Endodermal cell (in vitro differentiated cells): ENCODE data around the gene PCDH19. TPM values are rescaled to one million over a fixed set of nuclear protein-coding genes. Genes with fewer than 3 reads are reported as not detected.
"Not testable (repeated sequence)": the region's sequence is repeated elsewhere in the genome, so short reads cannot be mapped to it uniquely, and the experiment has no call there.

Experiments used
- DNase-seq: peaks from one replicate; pipeline ENCODE4 v3.0.0-alpha.2; 2017
- H3K27ac ChIP-seq: 2 replicates; pipeline ENCODE4 v1.5.1; 2013; ENCODE audit warnings: mild to moderate bottlenecking, low read depth, low read length, moderate library complexity
- H3K27me3 ChIP-seq: 2 replicates; pipeline ENCODE4 v1.6.1; 2013; ENCODE audit warnings: mild to moderate bottlenecking, low read length, moderate library complexity; ENCODE audit not compliant: insufficient read depth, control insufficient read depth, poor library complexity, severe bottlenecking
- H3K36me3 ChIP-seq: 2 replicates; pipeline ENCODE4 v1.7.0; 2013; ENCODE audit warnings: mild to moderate bottlenecking, low read length, moderate library complexity; ENCODE audit not compliant: control insufficient read depth, insufficient read depth
- H3K4me1 ChIP-seq: one replicate; pipeline ENCODE4 v1.7.0; 2013; ENCODE audit warnings: low read length; ENCODE audit not compliant: control insufficient read depth, insufficient read depth
- H3K4me3 ChIP-seq: 2 replicates; pipeline ENCODE4 v1.5.1; 2013; ENCODE audit warnings: mild to moderate bottlenecking, low read length, moderate library complexity
- H3K9ac ChIP-seq: 2 replicates; pipeline ENCODE4 v1.6.1; 2013; ENCODE audit warnings: mild to moderate bottlenecking, low read length, moderate library complexity; ENCODE audit not compliant: poor library complexity, severe bottlenecking; ENCODE audit errors: extremely low read depth
- H3K9me3 ChIP-seq: 2 replicates; pipeline ENCODE4 v1.6.1; 2013; ENCODE audit warnings: mild to moderate bottlenecking, low read length, moderate library complexity; ENCODE audit not compliant: control insufficient read depth
- H3K27ac Mint-ChIP-seq: 2 replicates; pipeline ENCODE4 v1.8.0; 2020; ENCODE audit warnings: mixed read lengths
- H3K27me3 Mint-ChIP-seq: 2 replicates; pipeline ENCODE4 v1.8.0; 2021; ENCODE audit warnings: mild to moderate bottlenecking, mixed read lengths; ENCODE audit not compliant: insufficient read depth
- H3K36me3 Mint-ChIP-seq: 2 replicates; pipeline ENCODE4 v1.8.0; 2020; ENCODE audit warnings: low read depth, mixed read lengths
- H3K4me1 Mint-ChIP-seq: 2 replicates; pipeline ENCODE4 v1.8.0; 2020; ENCODE audit warnings: mixed read lengths
- H3K4me3 Mint-ChIP-seq: 2 replicates; pipeline ENCODE4 v1.8.0; 2020; ENCODE audit warnings: mild to moderate bottlenecking, moderate library complexity, mixed read lengths
- H3K9me3 Mint-ChIP-seq: 2 replicates; pipeline ENCODE4 v1.8.0; 2020; ENCODE audit warnings: mild to moderate bottlenecking, mixed read lengths
- WGBS, 2 experiments: methylation state at CpG; one replicate each; pipeline versions ENCODE4 v1.1.5 to v1.1.7; 2013; ENCODE audit warnings: missing lambda C conversion rate in 2 of 2, mixed read lengths in 1 of 2; ENCODE audit not compliant: insufficient coverage in 1 of 2, insufficient read length in 1 of 2; 5-methylcytosine and 5-hydroxymethylcytosine counted together
- total RNA-seq, 2 donors: library from RNA; stranded (reverse); fragmentation: NEBNext Ultra II Directional in 1 of 2; extraction: Animal tissue kit (Norgen Biotek cat#: 25700) in 1 of 2; gene quantifications; 2 replicates in 1 of 2; 3 replicates in 1 of 2; pipeline ENCODE4 v1.2.1, GENCODE V29; 2021
- TF ChIP-seq, protein P1 (sequence below): fragments of 200-600 bp; sonication (generic); conservative IDR thresholded peaks from 2 replicates; pipeline ENCODE4 v1.5.0; 2021; ENCODE audit warnings: antibody characterized with exemption, mild to moderate bottlenecking

The PCDH19 gene
- total RNA-seq, 2 donors from 2014 or later, result 0.20 to 1.5 TPM

DNA sequence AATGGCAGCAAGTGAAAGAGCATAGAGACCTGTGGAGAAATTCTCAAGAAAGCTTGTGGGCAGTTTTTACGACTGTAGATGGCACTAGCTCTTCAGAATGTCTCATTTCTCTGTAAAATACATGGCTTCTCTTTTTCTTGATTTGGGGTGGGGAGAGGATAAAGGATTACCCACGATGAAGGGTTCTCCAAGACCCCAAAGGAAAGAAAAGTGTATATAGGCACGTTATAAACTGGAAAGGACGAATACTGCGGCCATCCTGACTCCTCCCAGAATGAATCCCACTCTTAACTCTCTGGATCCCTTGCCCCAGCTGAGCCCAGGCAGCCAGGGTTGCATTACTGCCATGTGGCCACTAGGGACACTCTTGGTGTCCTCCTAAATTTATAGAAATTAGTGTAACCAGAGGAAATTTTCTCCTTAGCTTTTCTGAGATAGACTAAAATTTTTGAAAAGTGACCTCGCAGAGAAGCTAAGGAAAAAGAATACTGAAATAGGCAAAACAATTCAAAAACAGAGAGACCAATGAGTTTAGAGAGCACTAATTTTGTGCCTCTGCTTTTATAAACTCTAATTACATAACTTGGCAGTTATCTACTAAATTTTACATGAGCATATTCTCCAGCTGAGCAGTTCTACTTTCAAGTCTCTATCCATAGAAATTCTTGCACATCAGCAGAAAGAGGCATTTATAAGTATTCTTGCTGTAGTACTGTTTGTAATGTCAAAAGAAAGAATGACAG is 37.8 kb upstream of the PCDH19 start:
- Mint-ChIP-seq H3K27ac (peak overlapping the region; percentile 26), H3K9me3 (peaks cover 6% of the 10 kb centered on the region)

DNA sequence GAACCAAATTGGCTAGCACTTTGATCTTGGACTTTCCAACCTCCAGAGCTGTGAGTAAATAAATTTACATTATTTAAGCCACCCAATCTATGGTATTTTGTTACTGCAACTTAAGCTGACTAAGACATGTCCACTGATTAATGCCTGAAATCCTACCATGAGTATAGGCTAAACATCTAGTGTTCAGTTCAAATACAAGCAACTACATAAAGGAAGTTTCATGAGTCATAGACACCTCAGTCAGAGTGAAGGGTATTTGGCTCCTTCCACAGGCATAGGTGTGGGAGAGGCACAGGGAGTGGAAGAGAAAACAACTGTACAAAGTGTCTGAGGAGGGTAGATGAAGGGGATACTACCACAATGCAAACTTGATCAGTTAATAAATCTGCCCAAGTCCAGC is 35.5 kb upstream of the PCDH19 start:
- H3K27ac ChIP-seq, result no peak overlapping the region
- TF ChIP-seq, protein P1, sequence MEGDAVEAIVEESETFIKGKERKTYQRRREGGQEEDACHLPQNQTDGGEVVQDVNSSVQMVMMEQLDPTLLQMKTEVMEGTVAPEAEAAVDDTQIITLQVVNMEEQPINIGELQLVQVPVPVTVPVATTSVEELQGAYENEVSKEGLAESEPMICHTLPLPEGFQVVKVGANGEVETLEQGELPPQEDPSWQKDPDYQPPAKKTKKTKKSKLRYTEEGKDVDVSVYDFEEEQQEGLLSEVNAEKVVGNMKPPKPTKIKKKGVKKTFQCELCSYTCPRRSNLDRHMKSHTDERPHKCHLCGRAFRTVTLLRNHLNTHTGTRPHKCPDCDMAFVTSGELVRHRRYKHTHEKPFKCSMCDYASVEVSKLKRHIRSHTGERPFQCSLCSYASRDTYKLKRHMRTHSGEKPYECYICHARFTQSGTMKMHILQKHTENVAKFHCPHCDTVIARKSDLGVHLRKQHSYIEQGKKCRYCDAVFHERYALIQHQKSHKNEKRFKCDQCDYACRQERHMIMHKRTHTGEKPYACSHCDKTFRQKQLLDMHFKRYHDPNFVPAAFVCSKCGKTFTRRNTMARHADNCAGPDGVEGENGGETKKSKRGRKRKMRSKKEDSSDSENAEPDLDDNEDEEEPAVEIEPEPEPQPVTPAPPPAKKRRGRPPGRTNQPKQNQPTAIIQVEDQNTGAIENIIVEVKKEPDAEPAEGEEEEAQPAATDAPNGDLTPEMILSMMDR, result no peak
- H3K36me3 Mint-ChIP-seq, result no peaks in the 10 kb centered on the region
- H3K4me3 ChIP-seq, result no peak overlapping the region
- no peaks in the 10 kb centered on the region for H3K36me3 ChIP-seq
- no peaks in the 10 kb centered on the region for H3K4me1 Mint-ChIP-seq
- H3K27me3 ChIP-seq, result no peaks in the 10 kb centered on the region
- no peaks in the 10 kb centered on the region for H3K9me3 Mint-ChIP-seq
- H3K27ac Mint-ChIP-seq, result no peak overlapping the region
- DNase-seq, result no peak
- no peak overlapping the region for H3K4me3 Mint-ChIP-seq
- no peak overlapping the region for H3K9ac ChIP-seq
- no peaks in the 10 kb centered on the region for H3K4me1 ChIP-seq
- no peaks in the 10 kb centered on the region for H3K27me3 Mint-ChIP-seq
- H3K9me3 ChIP-seq, result no peaks in the 10 kb centered on the region

More for the DNA sequence above, 37.8 kb upstream of the PCDH19 start:
- no peaks in the 10 kb centered on the region for H3K27me3 Mint-ChIP-seq
- H3K4me1 ChIP-seq, result no peaks in the 10 kb centered on the region
- peaks cover 4% of the 10 kb centered on the region for H3K36me3 Mint-ChIP-seq
- peak overlapping the region; percentile 47 for H3K4me3 Mint-ChIP-seq
- H3K36me3 ChIP-seq, result no peaks in the 10 kb centered on the region
- peak; percentile 85 for DNase-seq
- H3K27me3 ChIP-seq, result no peaks in the 10 kb centered on the region
- no peak overlapping the region for H3K9ac ChIP-seq
- peaks cover 4% of the 10 kb centered on the region for H3K4me1 Mint-ChIP-seq
- WGBS, 2 experiments, result 0 to 14% methylated on average over 1 to 5 of the region's 6 CpGs
- H3K4me3 ChIP-seq, result peak overlapping the region; percentile 72
- no peak overlapping the region for H3K27ac ChIP-seq
- TF ChIP-seq, protein P1, result peak; percentile 93
- H3K9me3 ChIP-seq, result no peaks in the 10 kb centered on the region

DNA sequence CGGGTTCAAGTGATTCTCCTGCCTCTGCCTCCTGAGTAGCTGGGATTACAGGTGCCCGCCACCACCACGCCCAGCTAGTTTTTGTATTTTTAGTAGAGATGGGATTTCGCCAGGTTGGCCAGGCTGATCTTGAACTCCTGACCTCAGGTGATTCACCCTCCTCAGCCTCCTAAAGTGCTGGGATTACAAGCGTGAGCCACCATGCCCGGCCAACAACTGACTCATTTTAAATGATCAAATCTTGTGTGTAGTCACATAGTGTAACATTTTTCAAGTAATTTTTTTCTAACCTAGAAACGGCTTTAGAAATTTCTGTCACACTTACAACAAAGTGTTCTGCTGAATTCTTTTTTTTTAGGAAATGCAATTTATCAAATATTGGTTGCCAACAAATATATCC is 31.2 kb upstream of the PCDH19 start:
- not testable (repeated sequence) for H3K36me3 ChIP-seq, H3K4me1 Mint-ChIP-seq, DNase-seq, H3K9me3 Mint-ChIP-seq, H3K4me3 Mint-ChIP-seq, H3K36me3 Mint-ChIP-seq, H3K4me1 ChIP-seq, H3K9ac ChIP-seq, H3K27ac Mint-ChIP-seq, H3K27me3 Mint-ChIP-seq, H3K27me3 ChIP-seq, H3K9me3 ChIP-seq, H3K4me3 ChIP-seq, H3K27ac ChIP-seq
- 92% methylated on average over 7 of the region's 7 CpGs; no CpG with 5 or more reads in 1 of the 2 experiments for WGBS, 2 experiments

DNA sequence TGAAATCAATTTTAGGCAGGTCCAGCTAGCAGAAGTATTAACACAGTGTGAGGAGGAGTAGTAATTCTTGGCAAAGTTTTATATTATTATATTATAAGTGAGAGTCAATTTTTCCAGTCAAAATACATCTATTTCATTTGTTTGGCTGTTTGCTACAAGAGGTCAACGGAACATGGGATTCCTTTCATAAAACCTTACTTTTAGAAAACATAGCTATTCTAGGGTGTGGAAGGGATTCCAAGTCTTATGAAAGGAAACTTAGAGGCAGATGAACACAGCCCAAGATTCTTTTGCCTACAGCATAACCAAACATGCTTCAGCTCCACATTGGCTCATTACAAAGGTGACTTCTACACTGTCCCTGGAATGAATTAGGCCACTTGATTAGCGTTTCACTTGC is 29.9 kb upstream of the PCDH19 start:
- no peaks in the 10 kb centered on the region for H3K4me1 ChIP-seq
- H3K4me3 Mint-ChIP-seq, result no peak overlapping the region
- no peak overlapping the region for H3K27ac ChIP-seq
- H3K27ac Mint-ChIP-seq, result no peak overlapping the region
- no peak overlapping the region for H3K4me3 ChIP-seq
- 100% methylated on average over 1 of the region's 2 CpGs; no CpG with 5 or more reads in 1 of the 2 experiments for WGBS, 2 experiments
- H3K27me3 Mint-ChIP-seq, result no peaks in the 10 kb centered on the region
- TF ChIP-seq, protein P1, result no peak
- H3K27me3 ChIP-seq, result no peaks in the 10 kb centered on the region
- no peak overlapping the region for H3K9ac ChIP-seq
- no peaks in the 10 kb centered on the region for H3K9me3 Mint-ChIP-seq
- H3K36me3 Mint-ChIP-seq, result no peaks in the 10 kb centered on the region
- no peaks in the 10 kb centered on the region for H3K9me3 ChIP-seq
- DNase-seq, result no peak
- peaks cover 8% of the 10 kb centered on the region for H3K4me1 Mint-ChIP-seq
- H3K36me3 ChIP-seq, result no peaks in the 10 kb centered on the region
